Ovary (tissue), 3 donors: ENCODE results near the gene ZNF19.

Experiments used
- POLR2A ChIP-seq: fragments of 450-650 bp; IDR thresholded peaks from one replicate; pipeline ENCODE4 v1.6.1; 2017; ENCODE audit warnings: antibody characterized with exemption, mild to moderate bottlenecking, moderate library complexity
- TF ChIP-seq, protein P1 (sequence below), 3 donors: fragments of 450-650 bp in 2 of 3; fragments of 200-600 bp in 1 of 3; IDR thresholded peaks; one replicate each; pipeline versions ENCODE4 v1.5.1 to v1.8.0; 2016 to 2022; ENCODE audit warnings: antibody characterized with exemption in 3 of 3, mild to moderate bottlenecking in 1 of 3
- donor health status: DM: no; HTN: no; CAD: no.

DNA sequence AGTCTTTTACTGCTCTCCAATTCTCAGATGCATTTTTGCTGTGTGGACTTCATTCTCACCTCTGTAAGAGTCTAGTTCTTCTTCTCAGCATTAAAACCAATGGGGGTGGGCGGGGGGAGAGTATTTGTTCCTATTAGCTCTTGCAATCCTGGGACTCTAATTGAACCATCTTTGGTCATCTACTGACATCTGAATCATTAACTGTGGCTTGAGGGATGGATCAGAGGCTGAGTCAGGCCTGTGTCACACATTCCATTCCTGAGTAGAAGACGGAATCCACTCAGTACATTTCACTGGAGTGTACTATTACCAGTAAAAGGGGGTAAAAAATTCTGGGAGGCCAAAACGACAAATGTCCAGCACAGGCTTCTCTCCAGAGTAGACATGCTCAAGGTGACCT, 14.3 kb downstream of the ZNF19 start:
- TF ChIP-seq, protein P1, sequence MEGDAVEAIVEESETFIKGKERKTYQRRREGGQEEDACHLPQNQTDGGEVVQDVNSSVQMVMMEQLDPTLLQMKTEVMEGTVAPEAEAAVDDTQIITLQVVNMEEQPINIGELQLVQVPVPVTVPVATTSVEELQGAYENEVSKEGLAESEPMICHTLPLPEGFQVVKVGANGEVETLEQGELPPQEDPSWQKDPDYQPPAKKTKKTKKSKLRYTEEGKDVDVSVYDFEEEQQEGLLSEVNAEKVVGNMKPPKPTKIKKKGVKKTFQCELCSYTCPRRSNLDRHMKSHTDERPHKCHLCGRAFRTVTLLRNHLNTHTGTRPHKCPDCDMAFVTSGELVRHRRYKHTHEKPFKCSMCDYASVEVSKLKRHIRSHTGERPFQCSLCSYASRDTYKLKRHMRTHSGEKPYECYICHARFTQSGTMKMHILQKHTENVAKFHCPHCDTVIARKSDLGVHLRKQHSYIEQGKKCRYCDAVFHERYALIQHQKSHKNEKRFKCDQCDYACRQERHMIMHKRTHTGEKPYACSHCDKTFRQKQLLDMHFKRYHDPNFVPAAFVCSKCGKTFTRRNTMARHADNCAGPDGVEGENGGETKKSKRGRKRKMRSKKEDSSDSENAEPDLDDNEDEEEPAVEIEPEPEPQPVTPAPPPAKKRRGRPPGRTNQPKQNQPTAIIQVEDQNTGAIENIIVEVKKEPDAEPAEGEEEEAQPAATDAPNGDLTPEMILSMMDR (IDR thresholded peaks at IDR 0.05): no peak
- TF ChIP-seq POLR2A: no peak
